GM18511 (cell line): ENCODE results near the gene OR52I1.

Source experiments
- ATAC-seq: cut with Tn5 transposase; IDR thresholded peaks from one replicate; pipeline ENCODE4 v1.9.1; 2021; ENCODE audit warnings: mild to moderate bottlenecking, moderate library complexity; ENCODE audit not compliant: unreplicated experiment

OR52I1 gene

GRCh38 chr11:4593739-4594138 lies at the start of gene OR52I1:
OR52I1 (plus strand) TSS chr11:4594039; CDS start chr11:4594039, 0 bp downstream.
- no peak for ATAC-seq

- no peak for ATAC-seq
Measured at GRCh38 chr11:4544891-4545290, 48.9 kb upstream of the OR52I1 start, which contains the start of gene OR52M1. OR52M1 (plus strand) TSS chr11:4545191; CDS start chr11:4545191, 0 bp downstream.

- no peak for ATAC-seq
Measured at GRCh38 chr11:4546878-4547277, 47.0 kb upstream of the OR52I1 start.

GRCh38 chr11:4547416-4547815 lies 46.4 kb upstream of the OR52I1 start:
- no peak for ATAC-seq

GRCh38 chr11:4551346-4551979 lies 42.4 kb upstream of the OR52I1 start:
- ATAC-seq: no peak

DNA sequence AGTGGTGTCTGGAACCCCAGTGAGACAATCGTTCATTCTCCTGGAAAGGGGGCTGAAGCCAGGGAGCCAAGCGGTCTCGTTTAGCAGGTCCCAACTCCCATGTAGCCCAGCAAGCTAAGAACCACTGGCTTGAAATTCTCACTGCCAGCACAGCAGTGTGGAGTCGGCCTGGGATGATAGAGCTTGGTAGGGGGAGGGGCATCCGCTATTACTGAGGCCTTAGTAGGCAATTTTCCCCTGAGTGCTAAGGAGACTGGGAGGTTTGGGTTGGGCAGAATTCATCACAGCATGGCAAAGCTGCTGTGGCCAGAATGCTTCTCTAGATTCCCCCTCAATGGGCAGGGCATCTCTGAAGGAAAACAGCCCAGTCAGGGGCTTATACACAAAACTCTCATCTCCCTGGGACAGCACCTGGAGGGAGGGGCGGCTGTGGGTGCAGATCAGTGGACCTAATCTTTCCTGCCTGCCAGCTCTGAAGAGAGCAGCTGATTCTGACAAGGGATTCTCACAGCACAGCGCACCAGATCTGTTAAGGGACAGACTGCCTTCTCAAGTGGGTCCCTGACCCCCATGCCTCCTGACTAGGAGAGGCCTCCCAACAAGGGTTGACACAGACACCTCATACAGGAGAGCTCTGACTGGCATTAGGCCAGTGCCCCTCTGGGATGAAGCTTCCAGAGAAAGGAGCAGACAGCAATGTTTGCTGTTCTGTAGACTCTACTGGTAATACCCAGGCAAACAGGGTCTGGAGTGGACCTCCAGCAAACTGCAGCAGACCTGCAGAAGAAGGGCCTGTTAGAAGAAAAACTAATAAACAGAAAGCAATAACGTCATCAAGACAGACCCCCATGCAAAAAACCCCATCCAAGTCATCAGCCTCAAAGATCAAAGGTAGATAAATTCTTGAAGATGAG lies 34.1 kb upstream of the OR52I1 start:
- no peak for ATAC-seq

GRCh38 chr11:4560467-4560866 lies 33.4 kb upstream of the OR52I1 start:
- ATAC-seq: no peak

DNA sequence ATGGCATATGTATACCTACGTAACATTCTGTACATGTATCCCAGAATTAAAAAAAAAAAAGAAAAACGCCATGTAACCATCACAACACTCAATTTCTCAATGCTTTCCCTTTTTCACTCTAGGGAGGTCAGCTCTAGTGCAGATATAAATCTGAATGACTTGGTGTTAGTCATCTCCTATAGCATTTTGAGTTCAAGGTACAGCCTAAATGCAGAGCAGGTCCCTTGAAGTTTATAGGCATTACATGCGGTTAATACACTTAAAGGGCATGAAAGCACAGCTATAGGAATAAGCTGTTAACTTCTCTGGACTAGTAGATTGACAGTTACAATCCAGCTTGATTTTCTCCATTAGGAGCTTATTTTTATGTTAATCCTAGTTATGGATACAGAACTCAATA lies 28.5 kb upstream of the OR52I1 start:
- no peak for ATAC-seq

GRCh38 chr11:4569075-4569474 lies 24.8 kb upstream of the OR52I1 start:
- no peak for ATAC-seq

GRCh38 chr11:4576880-4577279 lies 17.0 kb upstream of the OR52I1 start:
- no peak for ATAC-seq

DNA sequence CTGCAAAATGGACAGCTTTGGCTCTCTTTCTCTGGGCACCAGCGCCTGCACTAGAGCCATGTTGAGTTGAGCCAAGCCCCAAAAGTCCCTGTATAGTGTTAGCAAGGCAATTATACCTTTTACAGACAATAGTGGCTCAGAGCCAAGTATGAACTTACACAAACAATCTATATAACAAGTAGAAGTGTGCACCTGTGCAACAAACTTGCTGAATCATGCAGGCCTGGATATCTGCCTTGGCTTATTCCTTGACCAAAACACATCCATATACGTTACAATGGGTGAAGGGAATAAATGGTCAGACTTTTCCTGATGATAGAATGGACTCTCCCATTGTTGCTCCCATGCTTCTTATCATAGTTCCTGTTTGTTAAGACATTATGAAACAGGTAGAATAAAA lies 16.1 kb upstream of the OR52I1 start:
- no peak for ATAC-seq

DNA sequence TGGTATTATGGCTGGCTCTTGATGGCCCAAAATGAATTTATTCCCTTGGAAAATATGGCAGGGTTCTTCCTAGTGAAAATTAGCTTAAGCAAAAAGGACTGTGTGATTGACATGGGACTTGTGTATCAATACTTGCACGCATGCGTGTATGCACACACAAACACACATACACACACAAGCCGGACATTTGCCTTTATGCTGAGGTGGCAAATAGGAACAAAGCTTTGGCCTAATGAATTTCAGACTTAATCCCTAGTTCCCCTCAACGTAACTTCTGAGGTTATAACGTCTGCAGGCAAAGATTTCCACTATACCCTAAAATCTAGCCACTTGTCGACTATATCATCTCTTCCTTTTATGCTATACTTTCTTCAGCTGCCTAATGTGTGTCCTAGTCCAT lies 15.2 kb upstream of the OR52I1 start:
- ATAC-seq: no peak

- no peak for ATAC-seq
Measured at GRCh38 chr11:4580124-4580523, 13.7 kb upstream of the OR52I1 start.

- no peak for ATAC-seq
Measured at GRCh38 chr11:4581443-4581842, 12.4 kb upstream of the OR52I1 start, which contains the start of gene OR52I2. OR52I2 (plus strand) TSS chr11:4581743.

DNA sequence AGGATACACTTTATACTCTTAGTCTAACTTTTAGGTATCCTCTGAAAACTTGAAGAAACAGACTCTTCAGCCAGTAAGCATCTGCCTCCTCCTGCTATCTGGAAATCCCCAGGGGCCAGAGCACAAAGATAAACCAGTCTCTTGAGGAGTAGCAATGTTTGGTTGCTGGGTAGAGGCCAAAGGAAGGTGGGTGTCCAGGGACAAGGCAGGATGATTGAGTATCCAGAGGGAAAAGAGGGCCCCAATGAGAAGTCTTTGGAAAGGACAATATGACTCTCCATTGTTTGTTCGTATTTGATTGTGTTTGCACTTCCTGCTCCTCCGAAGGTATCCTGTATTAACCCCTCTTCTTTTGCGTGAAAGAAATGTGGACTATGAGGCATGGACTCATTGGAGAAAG lies 4.8 kb upstream of the OR52I1 start:
- no peak for ATAC-seq

DNA sequence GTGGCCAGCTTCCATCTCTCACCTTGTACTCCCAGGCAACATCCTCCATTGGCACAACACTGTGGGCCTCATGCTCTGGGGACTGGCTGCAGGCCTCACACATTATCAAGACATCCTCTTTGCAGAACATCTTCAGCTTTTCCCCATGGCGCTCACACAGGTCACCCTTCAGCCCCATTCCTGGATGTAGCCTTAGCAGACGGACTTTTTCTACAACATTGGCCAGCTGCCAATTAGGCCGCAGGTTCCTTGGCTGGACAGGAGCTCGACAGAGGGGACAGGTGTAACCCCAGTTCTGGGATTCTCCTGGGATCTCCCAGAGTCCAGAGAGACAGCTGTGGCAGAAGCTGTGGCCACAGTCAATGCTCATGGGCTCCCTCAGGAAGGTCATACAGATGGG lies 11.2 kb downstream of the OR52I1 start:
- no peak for ATAC-seq

GRCh38 chr11:4606231-4607015 lies 12.6 kb downstream of the OR52I1 start:
- ATAC-seq: no peak

DNA sequence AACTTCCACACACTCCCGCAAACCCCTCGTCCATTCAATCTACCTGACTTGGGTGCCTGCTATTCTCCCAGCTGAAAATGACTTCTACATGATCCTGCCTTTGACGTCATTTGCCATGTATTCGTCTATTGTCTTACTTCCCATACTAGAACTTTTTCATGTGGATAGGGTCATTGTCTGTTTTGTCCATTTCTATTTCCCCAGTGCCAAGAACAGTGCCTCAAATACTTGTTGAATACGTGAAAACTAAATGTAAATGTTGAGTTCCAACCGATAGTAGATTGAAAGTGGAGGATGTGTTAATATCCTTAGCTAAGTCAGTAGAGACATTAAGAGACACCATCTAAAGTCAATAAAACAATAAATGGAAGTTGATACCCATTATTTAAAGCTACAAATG lies 13.3 kb downstream of the OR52I1 start:
- no peak for ATAC-seq

- ATAC-seq: peak; percentile 99
Measured at GRCh38 chr11:4607781-4608666, 14.2 kb downstream of the OR52I1 start, which contains the start of gene TRIM68. TRIM68 (minus strand) TSS chr11:4608231; CDS start chr11:4605504, 2,727 bp downstream.

- ATAC-seq: no peak
Measured at GRCh38 chr11:4610258-4610935, 16.6 kb downstream of the OR52I1 start.
